Adrenal gland (tissue), 5 donors: ENCODE data around the gene PDLIM5.

Source experiments
- POLR2A ChIP-seq, 2 donors: fragments of 450-650 bp; IDR thresholded peaks; one replicate each; pipeline ENCODE4 v1.6.1; 2017; ENCODE audit warnings: antibody characterized with exemption in 2 of 2, mild to moderate bottlenecking in 2 of 2, moderate library complexity in 1 of 2
- TF ChIP-seq, protein P1 (sequence below), 6 experiments: fragments of 450-650 bp in 4 of 6; fragments of 200-600 bp in 2 of 6; sonication (generic) in 1 of 6; IDR thresholded peaks; 1 replicate in 5 of 6; 2 replicates in 1 of 6; pipeline versions ENCODE4 v1.5.1 to v1.8.0; 2016 to 2021; ENCODE audit warnings: antibody characterized with exemption in 6 of 6, mild to moderate bottlenecking in 2 of 6, moderate library complexity in 1 of 6
- donor health status: DM: no; HTN: no; CAD: no.

DNA sequence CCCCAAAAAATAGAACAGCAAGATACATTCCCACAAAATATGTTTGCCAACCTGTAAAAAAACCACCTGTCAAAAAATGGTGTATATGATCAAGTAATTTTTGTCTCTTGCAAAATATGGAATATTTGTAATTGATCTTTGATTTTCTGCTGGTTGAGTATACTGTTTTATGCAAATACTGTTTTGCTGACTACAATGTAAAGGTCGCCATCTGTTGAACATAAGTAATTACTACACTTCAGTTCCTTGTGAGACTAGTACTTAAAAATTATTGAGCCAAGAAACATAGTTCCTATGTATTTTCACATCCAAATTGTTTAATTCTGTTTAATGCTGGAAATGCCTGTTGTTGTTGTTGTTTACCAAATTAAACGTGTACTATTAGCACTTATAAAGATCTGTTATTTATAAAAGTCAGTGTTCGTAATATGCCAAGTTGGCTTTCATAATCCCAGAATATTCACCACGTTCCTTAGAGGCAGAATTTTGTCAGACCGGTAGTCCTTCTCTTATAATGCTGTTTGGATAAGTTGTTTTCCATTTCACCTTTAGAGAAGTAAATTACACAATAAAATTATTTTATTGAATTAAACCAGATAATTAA, 144.2 kb downstream of the PDLIM5 start:
- TF ChIP-seq POLR2A (IDR thresholded peaks at IDR 0.05): no peak
- TF ChIP-seq, protein P1, sequence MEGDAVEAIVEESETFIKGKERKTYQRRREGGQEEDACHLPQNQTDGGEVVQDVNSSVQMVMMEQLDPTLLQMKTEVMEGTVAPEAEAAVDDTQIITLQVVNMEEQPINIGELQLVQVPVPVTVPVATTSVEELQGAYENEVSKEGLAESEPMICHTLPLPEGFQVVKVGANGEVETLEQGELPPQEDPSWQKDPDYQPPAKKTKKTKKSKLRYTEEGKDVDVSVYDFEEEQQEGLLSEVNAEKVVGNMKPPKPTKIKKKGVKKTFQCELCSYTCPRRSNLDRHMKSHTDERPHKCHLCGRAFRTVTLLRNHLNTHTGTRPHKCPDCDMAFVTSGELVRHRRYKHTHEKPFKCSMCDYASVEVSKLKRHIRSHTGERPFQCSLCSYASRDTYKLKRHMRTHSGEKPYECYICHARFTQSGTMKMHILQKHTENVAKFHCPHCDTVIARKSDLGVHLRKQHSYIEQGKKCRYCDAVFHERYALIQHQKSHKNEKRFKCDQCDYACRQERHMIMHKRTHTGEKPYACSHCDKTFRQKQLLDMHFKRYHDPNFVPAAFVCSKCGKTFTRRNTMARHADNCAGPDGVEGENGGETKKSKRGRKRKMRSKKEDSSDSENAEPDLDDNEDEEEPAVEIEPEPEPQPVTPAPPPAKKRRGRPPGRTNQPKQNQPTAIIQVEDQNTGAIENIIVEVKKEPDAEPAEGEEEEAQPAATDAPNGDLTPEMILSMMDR (IDR thresholded peaks at IDR 0.05): peak; percentile 46 to 88 (median 70)
